Articular chondrocyte of knee joint (primary cell): ENCODE results near the gene EGLN1. TPM values are rescaled to one million over a fixed set of nuclear protein-coding genes. Genes with fewer than 3 reads are reported as not detected.

Experiments
- total RNA-seq: library from RNA; depleted of rRNA; stranded (reverse); fragments of >200 nt; gene quantifications from 2 replicates; pipeline ENCODE4 v1.2.3, GENCODE V29; 2012

Gene EGLN1
- 61.7 and 73.7 TPM in 2 replicates for total RNA-seq

GRCh38 chr1:231421971-231422797 lies at the start of gene EGLN1:
EGLN1 (minus strand) TSS chr1:231422287; CDS start chr1:231421888, 399 bp downstream.

GRCh38 chr1:231338270-231339128 lies 83.6 kb downstream of the EGLN1 start, which contains the start of gene SPRTN:
SPRTN (plus strand) TSS chr1:231338293; CDS start chr1:231338384, 91 bp downstream.

GRCh38 chr1:231337472-231338269 lies 84.4 kb downstream of the EGLN1 start, which contains the start of gene EXOC8:
EXOC8 (minus strand) TSS chr1:231337852; CDS start chr1:231337745, 107 bp downstream.

Other genes starting within 250 kb of the EGLN1 start
- gene GNPAT, start 181.1 kb downstream of the EGLN1 start, total RNA-seq: 53.6 and 57.4 TPM in 2 replicates
- gene EXOC8, start 84.4 kb downstream of the EGLN1 start, total RNA-seq: 18.2 and 22.2 TPM in 2 replicates
- 16.9 and 17.0 TPM in 2 replicates for gene SPRTN, start 84.0 kb downstream of the EGLN1 start, total RNA-seq
- gene TSNAX, start 106.4 kb upstream of the EGLN1 start, total RNA-seq: 45.7 and 56.7 TPM in 2 replicates
- gene DISC1, start 204.5 kb upstream of the EGLN1 start, total RNA-seq: 10.1 and 10.8 TPM in 2 replicates